GM18507 (cell line): Measurements from ENCODE around the gene ADAMTS3.
"Not testable (repeated sequence)": the region's sequence is repeated elsewhere in the genome, so short reads cannot be mapped to it uniquely, and the experiment has no call there.

Experiments used
- DNase-seq: peaks from one replicate; pipeline ENCODE4 v3.0.0; 2011; ENCODE audit warnings: low read depth; ENCODE audit not compliant: insufficient read length; ENCODE audit errors: extremely low spot score
- FAIRE-seq: peaks from 2 replicates; lab custom pipeline; 2011; peaks lifted over from hg19 to GRCh38; lab: Jason Lieb, UNC

ADAMTS3 gene

DNA sequence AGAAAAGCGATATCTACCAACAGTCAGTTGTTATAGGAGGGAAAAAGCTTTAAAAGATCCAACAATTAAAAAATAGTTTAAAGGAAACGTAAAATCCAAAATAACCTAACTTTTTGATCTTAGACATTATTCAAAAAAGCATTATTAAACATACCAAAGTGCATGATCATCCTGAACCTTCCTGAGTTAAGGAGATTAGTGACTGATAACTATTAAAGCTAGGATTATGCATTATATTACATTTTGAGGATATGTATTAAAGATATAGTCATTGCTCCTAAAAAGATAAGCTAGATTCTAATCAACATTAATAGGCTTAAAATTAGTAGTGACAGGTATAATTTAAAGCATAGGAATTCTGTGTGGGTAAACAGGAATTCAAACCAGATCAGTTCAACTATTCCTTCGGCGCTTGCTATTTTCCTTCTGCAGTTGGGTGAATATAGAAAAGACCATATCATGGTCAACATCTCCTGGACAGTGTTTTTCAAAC is 139.6 kb downstream of the ADAMTS3 start:
- FAIRE-seq: no peak
- no peak for DNase-seq

DNA sequence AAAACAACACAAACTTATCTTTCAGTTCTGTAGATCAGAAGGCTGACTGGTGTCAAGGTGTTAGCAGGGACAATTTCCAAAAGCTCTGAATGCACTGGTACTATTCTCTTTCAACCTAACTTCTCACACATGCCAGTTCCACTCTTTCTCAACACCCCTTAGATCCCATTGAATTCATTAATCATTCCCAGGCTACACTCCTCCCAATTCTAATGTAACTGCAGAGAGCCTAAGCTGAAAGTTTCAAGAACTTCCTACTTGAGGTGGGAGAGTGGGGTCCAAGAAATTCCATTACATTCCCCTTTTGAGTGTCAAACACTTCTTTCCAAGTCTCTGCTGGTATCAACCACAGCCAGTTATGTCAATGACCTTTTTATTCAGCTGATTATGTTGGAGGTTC is 142.0 kb downstream of the ADAMTS3 start:
- DNase-seq: no peak
- no peak for FAIRE-seq

DNA sequence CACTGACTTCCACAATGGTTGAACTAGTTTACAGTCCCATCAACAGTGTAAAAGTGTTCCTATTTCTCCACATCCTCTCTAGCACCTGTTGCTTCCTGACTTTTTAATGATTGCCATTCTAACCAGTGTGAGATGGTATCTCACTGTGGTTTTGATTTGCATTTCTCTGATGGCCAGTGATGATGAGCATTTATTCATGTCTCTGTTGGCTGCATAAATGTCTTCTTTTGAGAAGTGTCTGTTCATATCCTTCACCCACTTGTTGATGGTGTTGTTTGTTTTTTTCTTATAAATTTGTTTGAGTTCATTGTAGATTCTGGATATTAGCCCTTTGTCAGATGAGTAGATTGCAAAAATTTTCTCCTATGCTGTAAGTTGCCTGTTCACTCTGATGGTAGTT is 143.1 kb downstream of the ADAMTS3 start:
- FAIRE-seq, DNase-seq: not testable (repeated sequence)

DNA sequence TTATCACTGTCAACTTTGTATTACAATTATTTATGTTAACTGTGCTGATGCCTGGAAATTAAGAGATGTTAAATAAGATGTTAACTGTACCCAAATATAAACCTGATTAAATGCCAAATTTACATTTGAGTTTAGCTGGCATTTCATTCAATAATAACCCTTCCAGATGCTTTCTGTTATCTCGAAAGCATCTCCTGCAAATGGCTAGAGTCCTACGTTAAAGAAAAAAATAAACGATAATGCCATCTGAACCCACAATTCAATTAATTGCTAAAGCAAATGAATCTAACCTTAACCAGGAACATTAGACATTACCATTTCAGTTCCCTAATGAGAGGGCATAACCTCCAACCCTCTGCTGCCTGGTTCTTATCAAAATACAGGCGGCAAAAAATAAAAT is 145.0 kb downstream of the ADAMTS3 start:
- FAIRE-seq (no peak), DNase-seq (no peak)

DNA sequence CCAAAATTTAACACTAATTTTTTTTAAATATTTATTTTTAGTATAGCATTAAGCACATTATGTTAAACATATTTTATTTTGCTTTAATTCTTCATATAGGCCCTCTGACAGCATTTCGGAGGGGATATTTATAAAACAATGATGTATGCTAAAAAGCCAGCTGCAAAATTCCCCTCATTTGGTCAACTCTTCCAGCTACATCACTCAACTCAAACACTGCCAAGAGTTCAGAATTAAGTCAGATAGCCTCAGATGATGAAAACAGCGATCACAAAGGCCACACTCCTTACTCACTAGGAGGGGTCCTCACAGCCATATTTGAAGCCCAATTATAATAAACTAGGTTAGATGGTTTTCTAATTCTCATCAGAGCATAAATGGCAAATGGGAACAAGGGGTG is 146.6 kb downstream of the ADAMTS3 start:
- FAIRE-seq: no peak

DNA sequence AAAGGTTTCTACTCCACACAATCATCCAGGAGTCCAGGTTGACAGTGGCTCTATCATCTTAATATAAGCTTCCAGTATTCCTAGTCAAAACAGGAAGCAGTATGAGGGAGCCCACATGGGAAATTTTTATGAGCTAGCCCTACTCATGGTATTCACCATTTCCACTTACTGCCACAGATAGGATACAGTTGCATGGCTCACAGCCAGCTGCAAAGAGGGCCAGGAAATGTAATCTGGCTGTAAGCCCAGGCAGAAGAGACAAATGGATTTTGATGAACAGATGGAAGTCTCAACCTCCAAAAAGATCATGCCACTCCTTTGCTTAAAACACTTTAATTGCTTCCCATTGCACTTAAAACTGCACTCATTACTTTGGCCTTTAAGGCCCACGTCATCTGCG is 150.6 kb downstream of the ADAMTS3 start:
- DNase-seq: no peak
- FAIRE-seq: no peak

More for the DNA sequence above, 146.6 kb downstream of the ADAMTS3 start:
- no peak for DNase-seq

DNA sequence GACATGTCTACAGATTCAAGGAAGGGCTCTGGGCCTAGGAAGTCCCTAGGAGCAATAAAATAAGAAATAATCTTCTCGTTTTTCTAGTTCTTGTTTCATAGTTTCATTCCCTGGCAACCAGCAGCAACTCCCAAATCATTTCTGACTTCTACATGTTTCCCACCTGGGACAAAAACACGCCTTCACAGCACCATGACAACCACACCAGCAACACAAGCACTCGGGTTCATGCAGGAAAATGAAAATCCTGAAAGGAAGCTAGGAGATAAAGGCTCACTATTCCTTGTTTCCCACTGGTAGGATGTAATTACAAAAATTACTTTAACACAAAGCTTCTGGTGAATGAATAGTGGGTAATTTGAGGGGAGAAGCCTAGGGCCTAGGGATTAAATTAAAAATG is 158.9 kb downstream of the ADAMTS3 start:
- no peak for DNase-seq

DNA sequence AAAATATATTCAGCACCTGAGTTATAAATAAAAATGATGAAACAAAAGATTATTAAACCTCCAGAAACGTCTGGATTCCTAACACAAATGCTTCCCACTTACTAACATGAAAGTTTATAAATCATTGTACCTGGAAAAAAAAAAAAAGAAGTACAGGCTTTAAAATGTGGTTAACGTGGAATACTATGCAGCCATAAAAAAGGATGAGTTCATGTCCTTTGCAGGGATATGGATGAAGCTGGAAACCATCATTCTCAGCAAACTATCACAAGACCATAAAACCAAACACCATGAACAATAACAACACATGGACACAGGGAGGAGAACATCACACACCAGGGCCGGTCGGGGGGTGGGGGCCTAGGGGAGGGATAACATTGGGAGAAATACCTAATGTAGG is 160.5 kb downstream of the ADAMTS3 start:
- FAIRE-seq (no peak), DNase-seq (no peak)

More for the DNA sequence above, 158.9 kb downstream of the ADAMTS3 start:
- FAIRE-seq: no peak

DNA sequence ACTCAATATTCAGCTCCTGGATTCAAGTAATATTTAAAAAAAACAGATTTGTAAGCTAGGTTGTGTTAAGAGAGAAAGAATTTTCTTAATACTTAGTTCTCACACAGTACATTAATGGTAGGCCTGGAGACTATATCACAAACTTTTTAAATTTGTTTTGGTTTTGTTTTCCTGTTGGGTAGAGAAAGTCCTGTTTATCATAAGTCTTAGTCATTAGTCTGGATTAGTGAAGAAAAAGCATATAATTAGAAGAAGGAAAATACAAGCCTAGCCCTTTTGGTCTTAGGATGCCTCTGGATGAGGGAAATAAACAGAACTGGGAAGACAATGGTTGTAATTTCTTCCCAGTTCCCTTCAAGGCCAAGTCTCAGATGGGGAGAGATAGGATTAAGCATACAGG is 163.6 kb downstream of the ADAMTS3 start:
- DNase-seq (no peak), FAIRE-seq (no peak)

DNA sequence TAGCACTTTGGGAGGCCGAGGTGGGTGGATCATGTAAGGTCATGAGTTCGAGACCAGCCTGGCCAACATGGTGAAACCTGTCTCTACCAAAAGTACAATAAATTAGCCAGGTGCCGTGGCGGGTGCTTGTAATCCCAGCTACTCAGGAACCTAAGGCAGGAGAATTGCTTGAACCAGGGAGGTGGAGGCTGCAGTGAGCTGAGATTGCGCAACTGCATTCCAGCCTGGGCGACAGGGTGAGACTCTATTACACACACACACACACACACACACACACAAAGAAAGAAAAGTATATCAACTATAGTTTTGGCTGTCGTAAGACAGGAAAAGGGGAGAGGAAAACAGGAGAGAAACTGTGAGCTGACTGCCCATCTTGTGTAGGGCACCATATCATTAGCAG is 171.7 kb downstream of the ADAMTS3 start:
- DNase-seq (no peak), FAIRE-seq (no peak)

DNA sequence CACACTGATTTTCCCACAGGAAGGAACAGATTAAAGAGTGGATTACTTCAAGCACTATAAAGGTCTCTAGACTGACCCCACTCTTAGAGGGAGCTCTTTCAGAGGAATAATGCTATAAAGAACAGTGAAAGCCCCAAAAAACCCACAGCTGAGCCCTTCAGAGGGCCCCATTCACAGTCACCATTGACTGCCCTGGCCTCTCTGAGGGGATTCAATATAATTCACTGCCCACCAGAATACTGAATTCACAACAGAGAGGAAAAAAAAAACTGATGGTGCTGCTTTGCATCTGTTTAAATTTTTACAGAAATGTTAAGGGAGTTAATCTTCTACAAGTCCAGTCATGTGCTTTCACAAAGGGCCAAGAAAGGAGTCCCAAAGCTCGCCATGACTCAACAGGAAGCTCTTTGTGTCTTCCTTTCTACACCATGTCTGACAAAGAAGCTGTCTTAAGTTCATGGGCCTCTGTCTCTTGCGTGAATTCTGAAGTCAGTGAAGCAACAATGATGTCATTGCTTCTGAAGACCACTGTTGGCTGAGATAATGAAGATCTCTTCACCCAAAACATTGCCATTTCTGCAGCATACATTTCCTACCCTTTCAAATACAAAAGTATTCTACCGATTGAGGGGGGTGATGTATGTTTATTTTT is 174.9 kb downstream of the ADAMTS3 start:
- no peak for FAIRE-seq
- no peak for DNase-seq

DNA sequence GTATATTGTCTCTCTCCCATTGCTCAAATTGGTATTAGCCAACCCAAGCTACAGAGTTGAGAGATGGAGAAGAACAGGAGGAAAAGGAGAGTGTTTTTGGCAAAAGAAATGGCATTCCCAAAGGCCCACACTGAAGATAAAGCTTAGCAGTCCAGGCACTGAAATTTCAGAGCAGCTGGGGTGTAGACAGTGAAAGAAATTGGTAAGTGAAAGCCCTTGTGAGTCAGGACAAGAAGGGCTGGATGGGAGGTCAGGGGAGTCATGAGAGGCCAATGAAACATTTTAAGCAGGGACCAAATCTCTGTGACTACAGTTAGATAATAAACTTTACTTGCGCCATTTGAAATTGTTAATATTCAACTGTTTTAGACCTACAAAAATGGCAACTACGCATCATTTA is 177.7 kb downstream of the ADAMTS3 start:
- DNase-seq (no peak), FAIRE-seq (no peak)

DNA sequence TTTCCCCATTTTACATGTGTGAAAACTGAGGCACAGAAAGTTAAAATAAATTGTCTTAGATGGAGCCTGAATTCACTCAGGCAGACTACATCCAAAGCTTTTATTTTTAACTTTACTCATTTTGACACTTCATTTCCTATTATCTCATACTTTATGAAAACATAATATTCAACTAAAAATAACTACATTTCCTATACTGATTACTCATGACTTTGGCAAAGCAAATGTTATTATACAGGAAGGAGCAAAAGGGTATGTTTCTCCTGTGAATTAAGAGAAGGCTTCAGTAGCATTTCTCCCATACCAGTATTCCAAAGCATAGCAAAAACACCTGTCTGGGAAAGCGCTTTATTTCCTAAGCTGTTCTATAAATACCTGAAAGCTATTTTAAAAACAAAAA is 178.6 kb downstream of the ADAMTS3 start:
- no peak for FAIRE-seq
- DNase-seq: no peak

DNA sequence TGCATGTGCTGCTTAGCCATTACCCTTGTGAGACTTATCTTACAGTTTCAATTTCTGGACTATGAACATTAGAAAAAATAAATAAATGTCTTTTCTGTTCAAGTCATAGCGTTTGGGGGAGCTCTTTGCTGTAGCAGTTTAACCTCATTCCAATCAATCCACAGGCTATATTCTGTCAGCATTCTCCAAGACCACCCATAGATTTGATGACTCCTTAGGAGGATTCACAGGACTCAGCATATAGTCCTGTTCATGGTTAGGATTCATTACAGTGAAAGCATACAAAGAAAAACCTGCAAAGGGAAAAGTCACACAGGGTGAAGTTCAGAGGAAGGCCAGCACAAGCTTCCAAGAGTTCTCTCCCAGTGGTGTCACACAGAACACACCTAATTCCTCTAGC is 180.5 kb downstream of the ADAMTS3 start:
- DNase-seq (no peak), FAIRE-seq (no peak)

DNA sequence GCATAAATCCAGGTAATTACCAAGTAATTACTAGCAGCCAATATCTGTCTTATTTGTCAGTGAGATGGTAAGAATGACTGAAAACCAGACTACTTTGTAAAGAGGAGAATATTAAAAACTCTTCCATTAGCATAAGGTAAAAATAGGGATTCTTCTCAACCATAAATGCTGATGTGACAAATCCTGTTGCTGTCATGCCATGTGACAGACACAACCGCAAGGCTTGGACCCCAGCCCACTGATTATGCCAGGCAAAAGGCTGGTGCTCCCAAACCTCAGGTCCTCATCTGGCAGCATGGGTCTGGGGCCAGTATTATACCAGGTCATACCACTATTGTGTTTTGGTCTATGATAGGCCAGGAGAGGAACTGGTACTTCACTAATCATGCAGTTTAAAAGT is 181.1 kb downstream of the ADAMTS3 start:
- no peak for FAIRE-seq

DNA sequence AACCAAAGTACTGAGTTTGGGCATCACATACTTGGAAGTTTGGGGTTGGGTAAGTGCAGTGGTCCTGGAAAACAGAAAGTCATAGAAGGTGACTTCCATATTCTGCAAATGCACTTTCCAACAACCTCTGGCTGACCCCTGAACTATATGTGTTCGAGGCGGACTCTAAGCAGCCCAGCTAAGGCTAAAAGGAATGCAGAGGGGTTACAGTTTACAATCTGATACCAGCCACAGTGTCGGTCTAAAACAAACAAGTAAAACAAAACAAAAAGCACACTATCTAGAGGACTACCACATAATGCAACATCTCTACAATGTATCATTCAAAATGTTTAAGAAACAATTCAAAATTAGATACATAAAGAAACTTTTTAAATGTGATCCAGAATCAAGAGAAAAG is 185.6 kb downstream of the ADAMTS3 start:
- DNase-seq: no peak
- FAIRE-seq: no peak

More for the DNA sequence above, 181.1 kb downstream of the ADAMTS3 start:
- DNase-seq: no peak

DNA sequence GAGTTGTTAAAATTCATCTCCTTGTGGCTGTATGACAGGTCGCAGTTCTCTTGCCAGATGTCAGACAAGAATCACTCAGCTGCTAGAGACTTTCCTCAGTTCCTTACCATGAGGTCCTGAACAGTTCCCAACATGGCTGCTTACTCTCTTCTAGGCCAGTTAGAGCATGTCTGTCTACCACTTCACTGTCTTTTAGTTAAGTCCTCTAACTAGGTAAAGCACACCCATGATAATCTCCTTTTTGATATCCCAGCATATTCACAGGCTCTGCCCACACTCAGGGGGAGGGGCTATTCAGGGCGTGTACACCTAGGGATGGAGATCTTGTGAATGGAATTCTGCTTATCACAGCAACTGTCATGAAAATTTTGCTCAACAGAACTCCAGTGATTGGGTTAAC is 190.1 kb downstream of the ADAMTS3 start:
- DNase-seq: no peak
- no peak for FAIRE-seq

DNA sequence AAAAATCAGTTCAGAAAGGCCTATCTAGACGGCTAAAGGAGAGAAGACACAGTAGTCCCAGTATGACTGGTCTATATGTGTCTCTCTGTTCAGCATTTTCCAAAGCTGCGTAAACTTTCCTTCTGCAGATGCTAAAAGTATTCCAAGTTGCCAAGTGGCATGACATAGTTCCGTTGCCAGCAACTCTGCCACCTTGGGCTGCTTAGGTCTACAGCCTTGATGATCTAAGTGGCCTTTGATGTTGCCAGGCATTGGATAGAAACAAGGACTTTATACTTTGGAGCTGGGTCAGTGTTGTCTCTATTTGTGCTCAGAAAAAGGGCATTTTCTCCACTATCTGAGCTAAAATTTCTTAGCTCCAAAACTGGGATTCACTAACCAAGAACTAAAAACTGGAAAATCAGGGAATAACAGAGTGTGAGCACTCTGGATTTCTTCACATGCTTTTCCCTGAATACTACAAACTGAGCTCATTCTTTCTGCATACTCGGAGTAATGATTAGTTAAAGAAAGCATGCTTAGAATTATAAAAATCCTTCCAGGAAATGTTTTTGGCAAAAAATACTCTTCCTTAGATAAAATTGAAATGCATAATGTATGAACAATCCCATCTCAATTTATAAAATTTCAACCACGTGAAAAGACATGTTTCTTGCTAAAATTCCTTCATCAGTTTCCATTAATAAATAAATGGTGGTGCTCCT is 191.4 kb downstream of the ADAMTS3 start:
- no peak for FAIRE-seq

DNA sequence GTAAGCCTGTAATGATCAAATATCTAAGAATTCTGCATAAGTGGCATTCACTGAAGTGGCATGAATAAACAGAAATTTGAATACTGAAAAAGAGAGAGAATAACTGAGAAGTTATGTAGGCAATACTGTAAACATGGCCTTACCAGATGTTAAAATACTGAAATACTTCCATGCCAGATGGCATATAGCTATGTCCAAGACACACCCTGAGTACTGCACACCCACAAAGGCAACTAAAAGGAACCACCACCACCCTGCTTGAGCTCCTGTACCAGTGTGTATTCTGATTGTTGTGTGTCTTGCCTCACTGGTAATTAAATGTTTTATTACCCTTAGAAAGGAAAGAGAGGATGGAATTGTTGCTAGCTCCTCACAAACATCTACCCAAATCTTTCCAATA is 192.1 kb downstream of the ADAMTS3 start:
- FAIRE-seq (no peak), DNase-seq (no peak)

More for the DNA sequence above, 191.4 kb downstream of the ADAMTS3 start:
- DNase-seq: no peak

DNA sequence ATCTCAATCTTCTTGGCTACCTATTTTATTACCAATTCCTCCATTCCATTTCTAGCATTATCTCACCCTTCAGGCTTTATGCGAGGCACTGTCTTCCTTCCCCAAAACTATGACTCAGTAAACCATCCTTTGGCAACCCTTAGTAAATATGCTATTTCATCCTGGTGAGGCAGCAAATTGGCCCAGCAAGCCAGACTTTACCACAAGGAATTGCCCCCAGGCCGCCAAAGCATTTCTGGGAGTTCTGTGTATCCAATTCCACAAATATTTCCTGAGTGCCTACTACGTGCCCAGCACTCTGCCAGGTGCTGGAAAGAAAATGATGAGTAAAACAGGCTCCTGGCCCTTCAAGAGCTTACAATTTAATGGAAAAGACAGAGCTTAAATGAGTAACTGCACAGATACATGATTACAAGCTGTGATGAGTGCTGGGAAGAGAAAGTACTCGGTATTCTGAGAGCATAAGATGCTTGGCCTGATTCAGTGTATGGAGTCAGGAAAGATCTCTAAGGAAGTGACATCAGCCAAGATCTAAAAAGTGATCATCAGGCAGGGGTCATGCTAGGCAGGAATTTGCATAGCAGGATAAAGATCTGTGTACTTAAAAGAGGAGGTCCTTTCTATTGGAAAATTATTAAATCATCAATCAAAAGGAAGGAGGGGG is 193.8 kb downstream of the ADAMTS3 start:
- no peak for DNase-seq
- FAIRE-seq: no peak

DNA sequence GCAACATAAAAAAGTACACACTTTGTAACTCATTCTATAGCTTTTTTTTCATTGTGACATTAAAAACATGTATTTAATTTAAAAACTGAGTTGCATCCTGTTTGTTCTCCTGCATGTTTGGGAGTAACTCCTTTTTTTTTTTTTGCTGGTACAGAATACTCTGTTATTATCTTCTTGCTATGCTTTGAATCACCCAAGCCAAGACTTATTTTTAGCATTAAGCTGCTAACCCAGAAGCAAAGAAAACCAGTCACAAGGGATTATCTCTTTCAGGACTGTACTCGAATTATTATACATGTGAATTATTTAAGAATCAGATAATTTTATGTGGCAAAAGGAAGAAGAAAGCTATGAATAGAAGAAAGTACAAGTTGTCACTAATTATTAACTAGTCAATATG is 194.9 kb downstream of the ADAMTS3 start:
- no peak for DNase-seq
- FAIRE-seq: no peak
